ENCODE data around the gene MRNIP. TPM values are rescaled to one million over a fixed set of nuclear protein-coding genes. Genes with fewer than 3 reads are reported as not detected.

MRNIP gene
- total RNA-seq, 6 experiments from 2014 or later = 8.2 to 13.5 (median 9.9) TPM

DNA sequence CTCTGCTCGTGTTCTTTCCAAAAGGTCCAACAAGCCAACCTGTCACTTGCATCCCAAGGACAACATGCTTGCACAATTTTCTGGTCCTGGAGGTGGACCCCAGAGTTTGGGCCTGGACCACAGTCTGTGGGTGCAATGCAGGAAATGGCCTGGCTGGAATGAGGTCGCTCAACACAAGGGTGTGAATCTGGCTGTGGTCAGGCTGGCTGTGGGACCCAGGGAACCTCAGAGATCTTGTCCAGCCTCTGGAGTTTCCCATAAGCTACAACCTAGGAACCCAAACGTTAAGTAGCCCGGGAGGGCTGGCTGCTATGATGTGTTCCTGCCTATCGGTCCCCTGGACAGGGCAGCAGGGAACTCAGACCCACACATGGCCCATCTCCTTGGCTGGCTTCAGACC lies 33.6 kb upstream of the MRNIP start:
- Mint-ChIP-seq H3K4me1 (ENCODE audit: low read depth) (no peaks in the 10 kb centered on the region), H3K27me3 (ENCODE audit: insufficient read depth) (no peaks in the 10 kb centered on the region; the same call in 1 of the 2 replicates), H3K9me3 (no peaks in the 10 kb centered on the region), H3K4me3 (no peak overlapping the region), H3K27ac (no peak overlapping the region), H3K36me3 (ENCODE audit: low read depth) (peaks cover 29% of the 10 kb centered on the region)
- no peak for DNase-seq
- TF ChIP-seq, protein P1, sequence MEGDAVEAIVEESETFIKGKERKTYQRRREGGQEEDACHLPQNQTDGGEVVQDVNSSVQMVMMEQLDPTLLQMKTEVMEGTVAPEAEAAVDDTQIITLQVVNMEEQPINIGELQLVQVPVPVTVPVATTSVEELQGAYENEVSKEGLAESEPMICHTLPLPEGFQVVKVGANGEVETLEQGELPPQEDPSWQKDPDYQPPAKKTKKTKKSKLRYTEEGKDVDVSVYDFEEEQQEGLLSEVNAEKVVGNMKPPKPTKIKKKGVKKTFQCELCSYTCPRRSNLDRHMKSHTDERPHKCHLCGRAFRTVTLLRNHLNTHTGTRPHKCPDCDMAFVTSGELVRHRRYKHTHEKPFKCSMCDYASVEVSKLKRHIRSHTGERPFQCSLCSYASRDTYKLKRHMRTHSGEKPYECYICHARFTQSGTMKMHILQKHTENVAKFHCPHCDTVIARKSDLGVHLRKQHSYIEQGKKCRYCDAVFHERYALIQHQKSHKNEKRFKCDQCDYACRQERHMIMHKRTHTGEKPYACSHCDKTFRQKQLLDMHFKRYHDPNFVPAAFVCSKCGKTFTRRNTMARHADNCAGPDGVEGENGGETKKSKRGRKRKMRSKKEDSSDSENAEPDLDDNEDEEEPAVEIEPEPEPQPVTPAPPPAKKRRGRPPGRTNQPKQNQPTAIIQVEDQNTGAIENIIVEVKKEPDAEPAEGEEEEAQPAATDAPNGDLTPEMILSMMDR (IDR thresholded peaks at IDR 0.05) = no peak

DNA sequence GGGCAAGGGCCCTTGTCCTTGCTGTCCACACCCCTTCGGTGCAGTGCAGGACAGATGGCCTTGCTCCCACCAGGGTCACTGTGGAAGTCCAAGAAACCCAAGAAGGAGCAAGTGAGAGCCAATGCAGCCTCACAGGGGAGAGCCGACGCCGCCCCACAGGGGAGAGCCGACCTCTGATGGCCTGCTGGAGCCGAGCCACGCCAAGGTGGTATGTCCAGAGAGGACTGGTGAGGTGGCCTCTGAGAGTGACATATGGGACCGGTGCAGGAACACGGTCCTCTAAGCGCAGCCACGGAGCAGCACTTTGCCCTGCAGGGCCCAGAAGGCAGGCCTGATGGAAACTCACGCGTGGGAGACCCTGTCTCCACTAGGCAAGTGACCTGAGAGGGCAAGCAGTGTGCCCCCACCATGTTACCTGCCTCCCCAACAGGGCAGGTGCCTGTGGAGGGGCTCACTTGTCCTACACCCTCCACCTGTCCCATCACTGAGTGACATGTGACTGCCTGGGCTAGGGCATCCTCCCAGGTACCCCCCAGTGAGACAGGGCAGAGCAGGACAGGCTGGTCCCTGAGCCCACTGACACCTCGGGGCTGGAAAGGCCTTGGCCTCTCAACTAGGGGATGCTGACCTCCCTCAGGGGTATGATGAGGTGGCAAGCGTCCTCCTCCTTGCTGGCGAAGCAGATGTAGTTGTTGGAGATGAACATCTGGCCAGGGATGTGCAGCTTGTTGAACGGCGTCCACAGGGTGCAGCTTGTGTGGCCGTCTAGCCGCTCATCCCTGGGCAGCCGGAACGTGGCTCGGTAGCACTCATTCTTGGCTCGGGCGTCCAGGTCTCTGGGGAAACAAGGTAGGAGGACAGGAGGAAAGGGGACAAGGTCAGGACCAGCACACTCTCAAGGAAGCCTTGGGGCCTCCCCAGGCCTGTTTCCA lies 32.4 kb upstream of the MRNIP start:
- no peaks in the 10 kb centered on the region; the same call in 1 of the 2 replicates for H3K4me1 Mint-ChIP-seq (ENCODE audit: low read depth)
- no peak for DNase-seq
- H3K27ac Mint-ChIP-seq = no peak overlapping the region
- H3K36me3 Mint-ChIP-seq (ENCODE audit: low read depth) = peaks cover 41% of the 10 kb centered on the region
- TF ChIP-seq, protein P1 (IDR thresholded peaks at IDR 0.05) = no peak
- no peak overlapping the region for H3K4me3 Mint-ChIP-seq
- H3K27me3 Mint-ChIP-seq (ENCODE audit: insufficient read depth) = no peaks in the 10 kb centered on the region; the same call in 1 of the 2 replicates
- no peaks in the 10 kb centered on the region for H3K9me3 Mint-ChIP-seq

DNA sequence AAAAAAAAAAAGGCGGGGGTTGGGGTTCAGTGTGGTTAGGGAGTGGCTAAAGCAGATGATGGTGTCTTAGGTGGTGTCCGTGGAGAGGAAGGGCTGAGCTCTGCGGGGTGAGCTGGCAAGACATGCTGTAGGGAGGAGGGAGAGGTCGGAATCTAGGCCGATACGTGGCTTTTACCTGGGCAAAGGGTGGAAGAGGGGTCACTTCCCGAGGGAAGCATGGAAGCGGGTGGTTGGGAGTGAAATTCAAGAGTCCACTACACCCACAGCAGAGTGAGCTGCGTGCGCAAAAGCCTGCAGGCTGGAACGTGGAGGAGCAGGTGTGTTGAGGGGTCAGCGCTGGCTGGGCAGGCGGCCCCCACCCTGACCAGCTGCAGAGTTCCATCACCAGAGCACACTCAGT lies 31.3 kb upstream of the MRNIP start:
- peaks cover 48% of the 10 kb centered on the region for H3K36me3 Mint-ChIP-seq (ENCODE audit: low read depth)

DNA sequence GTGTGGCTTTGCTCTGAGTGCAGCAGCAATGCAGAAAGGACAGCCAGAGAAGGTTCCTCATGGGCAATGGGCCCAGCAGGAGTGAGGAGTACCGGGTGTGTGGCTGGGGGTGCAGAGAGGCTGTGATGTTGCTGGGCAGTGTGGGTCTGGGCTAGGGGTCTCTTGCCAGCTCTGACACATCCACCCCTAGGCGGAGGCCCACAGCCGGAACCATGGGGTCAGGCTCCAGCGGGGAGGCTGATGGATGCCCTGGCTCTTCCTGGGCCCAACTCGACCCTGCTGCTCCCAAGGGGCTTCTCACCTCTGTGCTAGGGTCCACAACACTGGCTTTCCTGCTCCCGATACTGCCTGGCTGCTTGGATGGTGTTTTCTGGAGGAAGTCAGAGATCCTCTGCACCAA lies 29.2 kb upstream of the MRNIP start:
- H3K4me1 Mint-ChIP-seq (ENCODE audit: low read depth) = no peaks in the 10 kb centered on the region; the same call in 1 of the 2 replicates

More for the DNA sequence above, 31.3 kb upstream of the MRNIP start:
- H3K4me3 Mint-ChIP-seq = no peak overlapping the region
- no peak for DNase-seq
- no peak overlapping the region for H3K27ac Mint-ChIP-seq
- TF ChIP-seq, protein P1 (IDR thresholded peaks at IDR 0.05) = no peak
- H3K9me3 Mint-ChIP-seq = peaks cover 2% of the 10 kb centered on the region; the same call in 1 of the 2 replicates
- no peaks in the 10 kb centered on the region; the same call in 1 of the 2 replicates for H3K4me1 Mint-ChIP-seq (ENCODE audit: low read depth)
- H3K27me3 Mint-ChIP-seq (ENCODE audit: insufficient read depth) = no peaks in the 10 kb centered on the region; the same call in 1 of the 2 replicates

DNA sequence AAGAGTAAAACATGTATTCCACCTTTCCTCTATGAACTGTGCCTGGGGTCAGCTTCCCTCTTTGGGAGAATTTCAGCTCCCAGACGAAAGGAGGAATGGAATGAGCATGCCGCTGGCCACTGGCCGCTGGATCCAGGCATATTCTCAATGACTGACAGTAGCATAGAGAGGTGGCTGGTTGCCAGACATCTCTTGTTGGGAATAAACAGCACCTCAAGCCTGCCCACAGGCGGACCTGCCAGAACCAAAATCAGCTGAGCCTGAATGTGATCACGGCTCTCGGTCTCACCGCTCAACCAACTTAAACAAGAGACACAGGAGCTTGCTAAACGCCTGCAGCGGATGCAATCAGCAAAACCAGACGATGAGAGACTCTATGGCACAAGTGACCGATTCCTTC lies 28.5 kb upstream of the MRNIP start:
- TF ChIP-seq, protein P1 (IDR thresholded peaks at IDR 0.05) = no peak
- Mint-ChIP-seq H3K36me3 (ENCODE audit: low read depth) (peaks cover 76% of the 10 kb centered on the region), H3K4me3 (no peak overlapping the region), H3K4me1 (ENCODE audit: low read depth) (no peaks in the 10 kb centered on the region; the same call in 1 of the 2 replicates), H3K27me3 (ENCODE audit: insufficient read depth) (no peaks in the 10 kb centered on the region; the same call in 1 of the 2 replicates), H3K9me3 (peaks cover 30% of the 10 kb centered on the region), H3K27ac (no peak overlapping the region)
- DNase-seq = no peak

More for the DNA sequence above, 29.2 kb upstream of the MRNIP start:
- no peaks in the 10 kb centered on the region; the same call in 1 of the 2 replicates for H3K27me3 Mint-ChIP-seq (ENCODE audit: insufficient read depth)
- TF ChIP-seq, protein P1 (IDR thresholded peaks at IDR 0.05) = no peak
- peaks cover 69% of the 10 kb centered on the region for H3K36me3 Mint-ChIP-seq (ENCODE audit: low read depth)
- peaks cover 23% of the 10 kb centered on the region for H3K9me3 Mint-ChIP-seq
- no peak for DNase-seq
- no peak overlapping the region for H3K4me3 Mint-ChIP-seq
- H3K27ac Mint-ChIP-seq = no peak overlapping the region

Data from HFFc6 (cell line).